ENCODE measurements around the gene C20orf204. TPM values are rescaled to one million over a fixed set of nuclear protein-coding genes. Genes with fewer than 3 reads are reported as not detected.
A peak's percentile ranks its signal among the peaks of the same experiment; 100 is the strongest.

C20orf204 gene
- total and polyA plus RNA-seq, 3 experiments from 2014 or later: 0.40 to 2.7 (median 2.4) TPM

DNA sequence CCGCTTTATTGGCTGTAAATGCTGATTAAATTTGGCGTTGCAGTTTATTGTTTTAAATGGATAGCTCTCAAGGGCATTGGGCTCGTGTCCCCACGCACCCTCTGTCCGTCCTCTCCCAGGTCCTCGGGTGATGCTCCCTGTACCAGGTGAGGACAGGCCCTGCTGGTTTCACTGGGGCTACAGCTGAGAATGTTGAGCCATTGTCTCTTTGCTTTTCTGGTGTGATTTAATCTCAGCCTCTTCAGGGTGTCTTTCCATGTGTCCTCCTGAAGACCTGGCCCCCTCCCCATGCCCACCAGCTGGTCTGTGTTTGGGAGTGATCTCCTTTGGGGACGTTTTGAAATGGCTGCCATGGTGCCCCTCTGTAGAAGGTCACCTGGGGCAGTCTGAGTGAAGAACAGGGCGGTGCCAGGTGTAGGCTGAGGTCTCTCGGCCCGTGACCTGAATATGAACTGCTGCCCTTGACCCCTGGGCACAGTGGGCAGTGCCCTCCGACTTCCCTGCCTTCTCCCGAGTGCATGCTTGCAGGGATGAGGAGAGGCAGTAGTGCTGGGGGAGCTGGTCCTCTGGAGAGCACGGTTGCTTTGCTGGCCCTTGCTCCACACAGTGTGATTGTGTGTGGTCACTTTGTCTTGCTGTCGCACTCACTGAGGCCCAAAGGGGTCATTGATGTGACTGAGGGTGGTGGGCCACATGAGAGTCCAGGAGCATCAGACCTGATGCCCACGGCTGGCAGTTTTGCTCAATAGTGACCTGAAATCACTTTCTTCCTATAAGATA is 12.4 kb upstream of the C20orf204 start:
- Mint-ChIP-seq H3K4me3 (no peak overlapping the region), H3K27ac (peak overlapping the region in 1 of 8 donors; percentile 40), H3K36me3 (peaks cover 10 to 92% (median 14%) of the 10 kb centered on the region in 3 donors), H3K4me1 (no peaks in the 10 kb centered on the region), H3K27me3 (no peaks in the 10 kb centered on the region), H3K9me3 (no peaks in the 10 kb centered on the region)
- H3K9me3 ChIP-seq (ENCODE audit: low read length): no peaks in the 10 kb centered on the region
- DNase-seq: no peak
- H3K36me3 ChIP-seq (ENCODE audit: insufficient read depth, low read length): peaks cover 80% of the 10 kb centered on the region
- H3K27me3 ChIP-seq (ENCODE audit: insufficient read depth, low read length, poor library complexity, severe bottlenecking): no peaks in the 10 kb centered on the region
- H3K27ac ChIP-seq (ENCODE audit: low read depth, low read length): no peak overlapping the region
- CTCF ChIA-PET: no interaction called here
- POLR2A ChIA-PET: interaction anchor here (0.8 kb wide), 1 partner anchor 15 kb away, joined by 4 read pairs; no protein-coding TSS in a partner anchor
- no peak overlapping the region for H3K4me3 ChIP-seq (ENCODE audit: low read length)
- no peaks in the 10 kb centered on the region for H3K4me1 ChIP-seq (ENCODE audit: insufficient read depth, low read length)

DNA sequence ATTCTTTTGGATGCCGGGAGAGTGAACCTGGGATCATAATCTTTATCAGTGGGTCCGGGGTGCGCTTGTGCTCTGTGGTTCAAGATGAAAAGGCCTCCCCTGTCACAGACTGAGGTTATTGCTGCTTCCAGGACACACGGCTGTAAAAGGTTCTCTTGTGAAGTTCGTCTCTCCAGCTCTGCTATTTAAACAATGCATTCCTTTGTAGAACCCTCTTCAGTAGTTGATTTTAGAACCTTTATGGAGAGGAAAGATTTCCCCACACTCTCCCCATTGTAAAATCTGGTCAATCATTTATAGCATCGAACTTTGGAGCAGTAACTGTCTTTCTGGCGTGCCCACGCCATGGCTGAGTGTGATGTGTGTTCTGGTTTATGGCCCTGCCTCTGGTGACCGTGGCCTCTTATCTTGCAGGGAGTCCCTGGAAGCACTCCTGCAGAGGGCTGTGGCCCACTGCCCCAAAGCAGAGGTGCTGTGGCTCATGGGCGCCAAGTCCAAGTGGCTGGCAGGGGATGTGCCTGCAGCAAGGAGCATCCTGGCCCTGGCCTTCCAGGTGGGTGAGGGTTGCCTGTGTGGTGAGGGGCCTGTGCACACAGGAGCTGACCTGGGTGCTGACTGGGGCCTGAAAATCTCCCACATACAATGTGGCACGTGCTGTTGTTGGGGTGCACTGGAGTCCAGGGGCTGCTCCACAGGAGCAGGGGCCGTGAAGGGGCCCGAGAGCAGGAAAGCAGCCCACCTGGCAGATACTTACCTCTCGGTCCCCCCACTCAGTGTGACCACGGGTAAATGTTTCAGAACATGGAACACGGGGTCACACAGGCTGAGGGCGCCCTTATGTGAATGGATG is 11.6 kb upstream of the C20orf204 start:
- Mint-ChIP-seq H3K4me1 (no peaks in the 10 kb centered on the region), H3K4me3 (no peak overlapping the region), H3K27ac (no peak overlapping the region), H3K36me3 (peaks cover 7 to 94% (median 11%) of the 10 kb centered on the region in 3 donors), H3K9me3 (no peaks in the 10 kb centered on the region), H3K27me3 (no peaks in the 10 kb centered on the region)
- DNase-seq: no peak
- no peak overlapping the region for H3K4me3 ChIP-seq (ENCODE audit: low read length)
- peaks cover 76% of the 10 kb centered on the region for H3K36me3 ChIP-seq (ENCODE audit: insufficient read depth, low read length)
- H3K9me3 ChIP-seq (ENCODE audit: low read length): no peaks in the 10 kb centered on the region
- POLR2A ChIA-PET: no interaction called here
- H3K27ac ChIP-seq (ENCODE audit: low read depth, low read length): no peak overlapping the region
- CTCF ChIA-PET: interaction anchor here (1.1 kb wide), 1 partner anchor 14 kb away, joined by 7 read pairs; no protein-coding TSS in a partner anchor
- no peaks in the 10 kb centered on the region for H3K4me1 ChIP-seq (ENCODE audit: insufficient read depth, low read length)
- H3K27me3 ChIP-seq (ENCODE audit: insufficient read depth, low read length, poor library complexity, severe bottlenecking): no peaks in the 10 kb centered on the region

DNA sequence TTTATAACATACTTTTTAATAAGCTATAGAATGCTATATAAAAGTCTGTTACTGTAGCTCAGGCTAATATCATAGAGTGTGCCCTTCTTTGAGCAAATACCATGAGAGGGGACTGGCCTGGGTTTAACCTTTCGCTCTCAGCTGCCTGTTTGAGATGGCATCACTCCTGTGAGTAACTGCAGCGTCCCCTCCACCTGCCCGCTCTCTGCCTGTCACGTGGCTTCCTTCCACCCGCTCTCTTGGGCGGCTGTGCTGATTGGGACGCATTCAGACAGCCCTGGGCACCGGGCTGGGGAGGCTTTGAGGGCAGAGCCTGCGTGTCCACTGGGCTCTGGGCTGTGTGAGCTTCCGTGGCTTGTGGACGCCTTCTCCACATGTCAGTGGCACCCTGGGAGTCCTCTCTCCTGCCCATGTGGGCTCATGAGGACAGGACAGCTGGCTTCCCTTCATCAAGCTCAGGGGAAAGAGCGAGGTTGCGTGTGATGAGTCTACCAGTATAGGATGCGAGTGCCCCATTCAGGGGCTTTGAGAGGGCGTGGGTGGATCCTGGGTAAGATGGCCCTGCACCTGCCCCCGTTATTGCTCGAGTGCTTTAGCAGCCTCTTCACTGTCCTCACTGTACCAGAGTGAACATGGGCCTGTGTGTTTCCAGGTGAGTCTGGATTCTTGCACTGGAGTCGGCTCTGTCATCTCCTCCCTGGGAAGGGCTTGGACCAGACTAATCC is 10.7 kb upstream of the C20orf204 start:
- no peaks in the 10 kb centered on the region for H3K4me1 ChIP-seq (ENCODE audit: insufficient read depth, low read length)
- H3K4me3 Mint-ChIP-seq: no peak overlapping the region
- H3K27me3 Mint-ChIP-seq: no peaks in the 10 kb centered on the region
- no peaks in the 10 kb centered on the region for H3K9me3 Mint-ChIP-seq
- peaks cover 79% of the 10 kb centered on the region for H3K36me3 ChIP-seq (ENCODE audit: insufficient read depth, low read length)
- no peak overlapping the region for H3K27ac Mint-ChIP-seq
- peaks cover 7 to 96% (median 8%) of the 10 kb centered on the region in 3 donors for H3K36me3 Mint-ChIP-seq
- no peaks in the 10 kb centered on the region for H3K4me1 Mint-ChIP-seq
- H3K27ac ChIP-seq (ENCODE audit: low read depth, low read length): no peak overlapping the region
- ChIA-PET POLR2A (no interaction called here), CTCF (interaction anchor here (1.1 kb wide), 1 partner anchor 13 kb away, joined by 7 read pairs; no protein-coding TSS in a partner anchor)
- H3K4me3 ChIP-seq (ENCODE audit: low read length): no peak overlapping the region
- no peak for DNase-seq
- H3K27me3 ChIP-seq (ENCODE audit: insufficient read depth, low read length, poor library complexity, severe bottlenecking): no peaks in the 10 kb centered on the region
- H3K9me3 ChIP-seq (ENCODE audit: low read length): no peaks in the 10 kb centered on the region

DNA sequence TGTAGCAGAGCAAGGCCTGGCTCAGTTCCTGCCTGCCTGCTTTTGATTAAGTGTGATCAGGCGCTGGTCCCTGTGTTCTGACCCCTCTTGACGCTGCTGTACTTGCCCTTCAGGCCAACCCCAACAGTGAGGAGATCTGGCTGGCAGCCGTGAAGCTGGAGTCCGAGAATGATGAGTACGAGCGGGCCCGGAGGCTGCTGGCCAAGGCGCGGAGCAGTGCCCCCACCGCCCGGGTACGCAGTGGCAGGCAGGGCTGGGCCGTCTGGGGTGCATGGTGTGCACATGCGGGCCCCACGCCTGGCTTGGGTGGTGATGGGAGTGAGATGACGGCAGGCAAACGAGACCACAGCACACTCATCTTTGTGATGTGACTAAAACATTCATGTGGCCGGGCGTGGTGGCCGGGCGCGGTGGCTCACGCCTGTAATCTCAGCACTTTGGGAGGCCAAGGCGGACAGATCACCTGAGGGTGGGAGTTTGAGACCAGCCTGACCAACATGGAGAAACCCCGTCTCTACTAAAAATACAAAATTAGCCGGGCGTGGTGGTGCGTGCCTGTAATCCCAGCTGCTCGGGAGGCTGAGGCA is 10.1 kb upstream of the C20orf204 start:
- Histone ChIP-seq H3K4me3 (ENCODE audit: low read length) (no peak overlapping the region), H3K27me3 (ENCODE audit: insufficient read depth, low read length, poor library complexity, severe bottlenecking) (no peaks in the 10 kb centered on the region), H3K9me3 (ENCODE audit: low read length) (no peaks in the 10 kb centered on the region), H3K36me3 (ENCODE audit: insufficient read depth, low read length) (peaks cover 82% of the 10 kb centered on the region), H3K4me1 (ENCODE audit: insufficient read depth, low read length) (no peaks in the 10 kb centered on the region), H3K27ac (ENCODE audit: low read depth, low read length) (no peak overlapping the region)
- H3K4me1 Mint-ChIP-seq: no peaks in the 10 kb centered on the region
- no peaks in the 10 kb centered on the region for H3K9me3 Mint-ChIP-seq
- H3K27ac Mint-ChIP-seq: peak overlapping the region in 2 of 8 donors; percentile 12 to 47
- DNase-seq: no peak
- ChIA-PET POLR2A (no interaction called here), CTCF (interaction anchor here (0.7 to 3.5 kb wide), 2 partner anchors 13 to 32 kb away, joined by 4 to 19 read pairs; no protein-coding TSS in a partner anchor)
- H3K27me3 Mint-ChIP-seq: no peaks in the 10 kb centered on the region
- H3K4me3 Mint-ChIP-seq: no peak overlapping the region
- H3K36me3 Mint-ChIP-seq: peaks cover 7 to 99% (median 11%) of the 10 kb centered on the region in 3 donors

DNA sequence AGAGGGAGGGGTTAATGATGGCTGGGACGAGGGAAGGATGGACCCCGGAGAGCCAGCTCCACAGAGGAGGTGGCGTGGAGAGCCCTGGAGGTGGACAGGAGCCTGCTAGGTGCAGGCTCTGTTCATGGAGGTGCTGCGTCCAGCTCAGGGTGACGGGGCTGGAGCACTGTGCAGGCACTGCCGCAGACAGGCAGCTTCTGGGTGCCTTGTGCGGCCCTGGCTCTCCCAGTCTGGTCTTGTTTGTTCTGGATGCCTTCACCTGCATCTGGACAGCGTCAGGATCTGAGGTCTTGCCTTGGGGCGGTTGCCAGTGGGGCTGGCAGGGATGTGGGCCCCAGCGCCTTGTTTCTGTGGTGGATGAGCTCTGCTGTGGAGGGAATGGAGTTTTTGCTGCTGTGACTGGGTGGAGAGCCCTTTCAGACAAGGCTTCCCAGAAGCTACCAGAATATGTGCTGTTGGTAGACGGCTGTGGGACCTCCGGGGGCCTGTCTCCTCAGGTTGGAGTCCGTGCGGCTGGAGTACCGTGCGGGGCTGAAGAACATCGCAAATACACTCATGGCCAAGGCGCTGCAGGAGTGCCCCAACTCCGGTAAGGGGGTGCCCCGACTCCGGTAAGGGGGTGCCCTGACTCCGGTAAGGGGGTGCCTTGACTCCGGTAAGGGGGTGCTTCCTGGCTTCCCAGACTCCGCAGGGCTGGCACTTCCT is 7.8 kb upstream of the C20orf204 start:
- CTCF ChIA-PET: interaction anchor here (3.5 kb wide), 1 partner anchor 11 kb away, joined by 19 read pairs; no protein-coding TSS in a partner anchor
- H3K4me1 Mint-ChIP-seq: no peaks in the 10 kb centered on the region

DNA sequence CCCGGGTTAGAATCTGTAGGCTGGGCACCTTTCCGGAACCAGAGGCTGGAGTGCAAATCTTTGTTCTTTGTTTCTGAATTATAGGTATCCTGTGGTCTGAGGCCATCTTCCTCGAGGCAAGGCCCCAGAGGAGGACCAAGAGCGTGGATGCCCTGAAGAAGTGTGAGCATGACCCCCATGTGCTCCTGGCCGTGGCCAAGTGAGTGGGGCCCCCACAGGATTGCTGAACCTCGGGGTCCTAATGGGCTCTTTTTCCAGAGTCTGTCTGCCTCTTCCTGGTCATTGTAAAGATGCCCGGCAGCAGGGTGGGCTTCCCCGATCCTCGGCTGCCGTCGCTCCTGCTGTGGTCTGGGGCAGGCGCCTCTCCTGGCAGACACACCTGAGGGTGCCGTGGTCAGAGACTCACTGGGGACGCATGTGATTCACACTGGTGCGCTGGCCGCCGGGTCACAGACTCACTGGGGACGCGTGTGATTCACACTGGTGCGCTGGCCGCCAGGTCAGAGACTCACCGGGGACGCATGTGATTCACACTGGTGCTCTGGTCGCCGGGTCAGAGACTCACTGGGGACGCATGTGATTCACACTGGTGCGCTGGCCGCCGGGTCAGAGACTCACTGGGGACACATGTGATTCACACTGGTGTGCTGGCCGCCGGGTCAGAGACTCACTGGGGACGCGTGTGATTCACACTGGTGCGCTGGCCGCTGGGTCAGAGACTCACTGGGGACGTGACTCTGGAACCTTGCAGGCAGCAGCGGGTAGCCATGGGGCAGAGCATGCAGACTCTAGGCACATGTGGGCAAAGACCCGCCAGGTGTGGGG is 6.5 kb upstream of the C20orf204 start:
- no peak overlapping the region for H3K27ac ChIP-seq (ENCODE audit: low read depth, low read length)
- DNase-seq: no peak
- ChIA-PET CTCF (interaction anchor here (1.3 to 3.5 kb wide), 2 partner anchors 9 to 10 kb away, joined by 5 to 19 read pairs; no protein-coding TSS in a partner anchor), POLR2A (no interaction called here)
- H3K36me3 ChIP-seq (ENCODE audit: insufficient read depth, low read length): peaks cover 53% of the 10 kb centered on the region
- no peaks in the 10 kb centered on the region for H3K9me3 Mint-ChIP-seq
- H3K4me1 Mint-ChIP-seq: peaks cover 4 to 11% (median 9%) of the 10 kb centered on the region in 3 donors
- H3K36me3 Mint-ChIP-seq: peaks cover 7 to 94% (median 10%) of the 10 kb centered on the region in 3 donors
- peaks cover 8% of the 10 kb centered on the region for H3K4me1 ChIP-seq (ENCODE audit: insufficient read depth, low read length)
- no peak overlapping the region for H3K4me3 Mint-ChIP-seq
- no peaks in the 10 kb centered on the region for H3K9me3 ChIP-seq (ENCODE audit: low read length)
- H3K4me3 ChIP-seq (ENCODE audit: low read length): no peak overlapping the region
- no peaks in the 10 kb centered on the region for H3K27me3 ChIP-seq (ENCODE audit: insufficient read depth, low read length, poor library complexity, severe bottlenecking)
- no peaks in the 10 kb centered on the region for H3K27me3 Mint-ChIP-seq
- H3K27ac Mint-ChIP-seq: no peak overlapping the region

More for the DNA sequence above, 7.8 kb upstream of the C20orf204 start:
- Mint-ChIP-seq H3K4me3 (no peak overlapping the region), H3K36me3 (peaks cover 7 to 97% (median 10%) of the 10 kb centered on the region in 3 donors), H3K9me3 (no peaks in the 10 kb centered on the region), H3K27ac (peak overlapping the region in 1 of 8 donors; percentile 17), H3K27me3 (no peaks in the 10 kb centered on the region)
- Histone ChIP-seq H3K27ac (ENCODE audit: low read depth, low read length) (no peak overlapping the region), H3K36me3 (ENCODE audit: insufficient read depth, low read length) (peaks cover 66% of the 10 kb centered on the region), H3K27me3 (ENCODE audit: insufficient read depth, low read length, poor library complexity, severe bottlenecking) (no peaks in the 10 kb centered on the region), H3K4me1 (ENCODE audit: insufficient read depth, low read length) (no peaks in the 10 kb centered on the region), H3K9me3 (ENCODE audit: low read length) (no peaks in the 10 kb centered on the region), H3K4me3 (ENCODE audit: low read length) (no peak overlapping the region)
- POLR2A ChIA-PET: no interaction called here
- no peak for DNase-seq

Measured in CD8-positive, alpha-beta memory T cell (primary cell).